ENCODE results near the gene NUBPL.

NUBPL gene

DNA sequence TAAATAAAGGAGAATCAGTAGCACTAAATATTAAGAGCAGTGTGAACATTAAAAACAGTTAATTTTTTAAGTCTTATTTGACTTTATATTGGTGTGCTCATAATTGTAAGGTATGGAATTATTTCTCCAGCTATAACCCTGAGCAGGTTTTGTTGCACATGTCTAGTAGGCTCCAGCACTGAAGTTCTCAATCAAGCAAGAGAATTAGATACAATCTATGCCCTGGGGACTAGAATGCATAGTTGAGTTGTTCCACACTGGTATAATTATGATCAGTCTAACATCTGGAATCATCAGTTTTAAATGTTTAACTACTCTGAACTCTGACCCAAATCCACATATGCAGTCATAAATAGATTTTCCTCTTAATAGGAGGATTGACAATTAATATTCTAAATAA, 258.1 kb downstream of the NUBPL start:
- DNase-seq = no peak
- TF ChIP-seq, protein P1, sequence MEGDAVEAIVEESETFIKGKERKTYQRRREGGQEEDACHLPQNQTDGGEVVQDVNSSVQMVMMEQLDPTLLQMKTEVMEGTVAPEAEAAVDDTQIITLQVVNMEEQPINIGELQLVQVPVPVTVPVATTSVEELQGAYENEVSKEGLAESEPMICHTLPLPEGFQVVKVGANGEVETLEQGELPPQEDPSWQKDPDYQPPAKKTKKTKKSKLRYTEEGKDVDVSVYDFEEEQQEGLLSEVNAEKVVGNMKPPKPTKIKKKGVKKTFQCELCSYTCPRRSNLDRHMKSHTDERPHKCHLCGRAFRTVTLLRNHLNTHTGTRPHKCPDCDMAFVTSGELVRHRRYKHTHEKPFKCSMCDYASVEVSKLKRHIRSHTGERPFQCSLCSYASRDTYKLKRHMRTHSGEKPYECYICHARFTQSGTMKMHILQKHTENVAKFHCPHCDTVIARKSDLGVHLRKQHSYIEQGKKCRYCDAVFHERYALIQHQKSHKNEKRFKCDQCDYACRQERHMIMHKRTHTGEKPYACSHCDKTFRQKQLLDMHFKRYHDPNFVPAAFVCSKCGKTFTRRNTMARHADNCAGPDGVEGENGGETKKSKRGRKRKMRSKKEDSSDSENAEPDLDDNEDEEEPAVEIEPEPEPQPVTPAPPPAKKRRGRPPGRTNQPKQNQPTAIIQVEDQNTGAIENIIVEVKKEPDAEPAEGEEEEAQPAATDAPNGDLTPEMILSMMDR (IDR thresholded peaks at IDR 0.05) = no peak
- H3K4me3 ChIP-seq = no peak overlapping the region
- intact Hi-C loops (cut with DNase I; ENCODE audit: low total_unique reads) = no loop called here
- H3K36me3 ChIP-seq = peaks cover 0 to 5% (median 0%) of the 10 kb centered on the region in 3 donors
- no peaks in the 10 kb centered on the region for H3K4me1 ChIP-seq
- no peak overlapping the region for H3K27ac ChIP-seq
- H3K9me3 ChIP-seq = peaks cover 0 to 4% (median 0%) of the 10 kb centered on the region in 3 donors
- no peaks in the 10 kb centered on the region for H3K27me3 ChIP-seq

DNA sequence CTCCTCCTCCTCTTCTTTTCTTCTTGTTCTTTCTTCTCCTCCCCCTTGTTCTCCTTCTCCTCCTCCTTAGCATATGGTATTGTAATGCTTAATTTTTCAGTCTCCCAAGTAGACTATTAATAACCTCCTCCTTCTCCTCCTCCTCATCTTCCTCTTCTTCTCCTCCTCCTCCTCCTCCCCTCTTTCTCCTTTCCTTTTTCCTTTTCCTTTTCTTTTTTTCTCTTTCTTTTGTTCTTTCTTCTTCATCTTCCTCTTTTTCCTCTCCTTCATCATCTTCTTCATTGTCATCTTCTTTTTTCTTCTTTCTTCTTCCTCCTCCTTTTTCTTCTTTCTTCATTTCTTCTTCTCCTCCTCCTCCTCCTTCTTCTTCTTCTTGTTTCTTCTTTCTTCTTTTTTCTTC, 264.3 kb downstream of the NUBPL start:
- no peak overlapping the region for H3K27ac ChIP-seq
- TF ChIP-seq, protein P1 (IDR thresholded peaks at IDR 0.05) = no peak

DNA sequence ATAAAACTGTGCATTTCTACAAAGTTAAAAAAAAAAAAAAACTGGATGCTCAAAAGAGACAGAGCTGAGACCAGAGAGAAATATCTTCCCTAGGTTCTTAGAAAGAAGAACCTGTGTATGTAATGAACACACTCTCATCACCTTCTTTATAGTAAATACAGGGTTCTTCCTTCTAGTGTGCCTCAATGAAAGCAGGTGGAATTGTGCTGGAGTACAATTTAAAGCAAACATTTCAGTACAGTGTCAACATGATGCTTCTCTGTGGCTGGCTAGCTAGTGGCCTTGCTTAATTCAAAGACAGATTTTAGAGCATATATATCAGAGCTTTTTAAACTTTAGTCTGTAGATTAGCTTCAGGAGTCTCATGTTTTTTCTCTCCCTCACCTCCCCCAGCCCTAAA, 266.1 kb downstream of the NUBPL start:
- Histone ChIP-seq H3K4me3 (no peak overlapping the region), H3K36me3 (no peaks in the 10 kb centered on the region), H3K27ac (no peak overlapping the region), H3K4me1 (no peaks in the 10 kb centered on the region), H3K27me3 (no peaks in the 10 kb centered on the region), H3K9me3 (no peaks in the 10 kb centered on the region)
- TF ChIP-seq, protein P1 (IDR thresholded peaks at IDR 0.05) = no peak
- intact Hi-C loops (cut with DNase I; ENCODE audit: low total_unique reads) = no loop called here
- DNase-seq = no peak

More for the DNA sequence above, 264.3 kb downstream of the NUBPL start:
- H3K4me1 ChIP-seq = no peaks in the 10 kb centered on the region
- H3K9me3 ChIP-seq = no peaks in the 10 kb centered on the region
- intact Hi-C loops (cut with DNase I; ENCODE audit: low total_unique reads) = no loop called here
- DNase-seq = no peak
- no peaks in the 10 kb centered on the region for H3K27me3 ChIP-seq
- H3K36me3 ChIP-seq = no peaks in the 10 kb centered on the region
- H3K4me3 ChIP-seq = no peak overlapping the region

DNA sequence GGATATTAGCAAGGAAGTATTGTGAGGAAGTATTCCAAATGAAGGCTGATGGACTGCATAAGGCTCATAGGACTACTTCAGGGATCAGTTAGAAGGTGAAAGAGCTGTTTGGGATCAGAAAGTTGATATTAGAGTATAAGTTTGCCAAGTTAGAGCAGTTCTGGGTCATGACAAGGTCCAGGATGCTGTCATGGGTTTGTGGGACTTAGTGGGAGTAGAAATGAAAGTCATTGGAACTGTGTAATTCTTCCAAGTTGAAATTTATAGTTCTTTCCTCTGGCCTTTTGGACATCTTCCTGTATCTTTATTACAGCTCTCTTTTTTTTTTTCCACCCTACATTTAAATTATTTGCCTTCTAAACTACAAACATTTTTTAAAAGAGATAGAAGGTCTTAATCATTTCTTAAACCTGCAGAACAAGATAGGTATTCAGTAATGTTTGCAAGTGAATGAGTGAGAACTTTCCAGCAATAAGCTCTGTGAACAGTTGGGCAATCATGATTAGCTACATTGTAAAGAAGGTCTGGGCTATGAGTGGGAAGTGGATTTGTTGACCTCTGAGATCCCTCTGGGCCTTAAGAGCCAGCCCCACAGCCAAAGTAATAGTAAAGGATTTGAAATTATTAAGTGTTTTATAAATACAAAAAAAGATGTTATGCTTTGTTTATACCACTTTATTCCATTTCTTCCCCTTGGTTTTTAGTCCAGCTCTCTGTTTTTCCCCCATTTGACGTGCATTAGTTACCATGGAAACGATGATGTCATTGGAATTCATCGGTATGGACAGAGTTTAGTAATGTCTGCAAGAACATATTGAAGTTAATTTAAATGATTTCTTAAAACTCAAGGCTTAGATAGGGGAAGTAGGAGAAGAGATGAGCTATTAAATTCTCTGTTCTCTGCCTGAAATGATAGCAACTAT, 268.0 kb downstream of the NUBPL start:
- Histone ChIP-seq H3K9me3 (no peaks in the 10 kb centered on the region), H3K4me3 (no peak overlapping the region), H3K27ac (no peak overlapping the region), H3K36me3 (no peaks in the 10 kb centered on the region), H3K27me3 (no peaks in the 10 kb centered on the region), H3K4me1 (no peaks in the 10 kb centered on the region)
- DNase-seq = no peak
- intact Hi-C loops (cut with DNase I; ENCODE audit: low total_unique reads) = no loop called here
- TF ChIP-seq, protein P1 (IDR thresholded peaks at IDR 0.05) = no peak

DNA sequence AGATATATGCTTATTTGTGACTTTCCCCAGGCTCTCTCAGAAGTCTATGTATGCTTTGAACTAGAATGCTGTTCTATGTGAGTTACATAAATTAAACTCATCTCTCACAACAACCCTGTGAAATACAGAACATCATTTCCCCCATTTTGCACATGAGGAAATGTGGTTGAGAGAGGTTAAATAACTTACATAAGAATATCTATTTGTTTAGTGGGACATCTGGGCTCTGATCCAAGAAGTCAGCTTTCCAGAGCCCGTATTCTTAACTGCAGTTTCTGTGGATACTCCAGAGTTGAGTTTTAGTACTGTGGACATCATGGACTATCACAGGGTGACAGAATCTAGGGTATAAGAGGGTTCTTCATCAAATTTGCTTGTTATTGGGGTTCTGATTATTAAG, 273.4 kb downstream of the NUBPL start:
- DNase-seq = no peak
- Histone ChIP-seq H3K9me3 (no peaks in the 10 kb centered on the region), H3K4me1 (no peaks in the 10 kb centered on the region), H3K36me3 (no peaks in the 10 kb centered on the region), H3K27ac (no peak overlapping the region), H3K4me3 (no peak overlapping the region), H3K27me3 (no peaks in the 10 kb centered on the region)
- intact Hi-C loops (cut with DNase I; ENCODE audit: low total_unique reads) = no loop called here
- TF ChIP-seq, protein P1 (IDR thresholded peaks at IDR 0.05) = no peak
